Measurements from ENCODE around the gene PEX13.

DNA sequence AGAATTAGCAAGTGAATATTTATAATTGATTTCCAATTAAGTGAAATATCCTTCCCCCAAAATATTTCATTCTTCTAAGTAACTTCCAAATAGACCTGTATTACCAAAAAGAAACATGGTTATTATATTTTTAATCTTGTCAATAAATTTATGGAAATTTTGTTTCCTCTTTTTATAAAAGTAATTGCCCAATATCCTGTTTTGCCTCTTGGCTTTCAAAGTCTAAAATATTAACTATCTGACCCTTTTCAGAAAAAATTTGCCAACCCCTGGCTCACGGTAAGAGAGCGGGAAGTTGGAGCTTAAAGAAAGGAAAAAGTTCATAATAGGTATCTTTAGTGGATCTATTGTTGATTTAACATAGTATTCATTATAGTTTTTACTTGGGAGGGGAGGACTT, 27.7 kb downstream of the PEX13 start:
- TF ChIP-seq, protein P1, sequence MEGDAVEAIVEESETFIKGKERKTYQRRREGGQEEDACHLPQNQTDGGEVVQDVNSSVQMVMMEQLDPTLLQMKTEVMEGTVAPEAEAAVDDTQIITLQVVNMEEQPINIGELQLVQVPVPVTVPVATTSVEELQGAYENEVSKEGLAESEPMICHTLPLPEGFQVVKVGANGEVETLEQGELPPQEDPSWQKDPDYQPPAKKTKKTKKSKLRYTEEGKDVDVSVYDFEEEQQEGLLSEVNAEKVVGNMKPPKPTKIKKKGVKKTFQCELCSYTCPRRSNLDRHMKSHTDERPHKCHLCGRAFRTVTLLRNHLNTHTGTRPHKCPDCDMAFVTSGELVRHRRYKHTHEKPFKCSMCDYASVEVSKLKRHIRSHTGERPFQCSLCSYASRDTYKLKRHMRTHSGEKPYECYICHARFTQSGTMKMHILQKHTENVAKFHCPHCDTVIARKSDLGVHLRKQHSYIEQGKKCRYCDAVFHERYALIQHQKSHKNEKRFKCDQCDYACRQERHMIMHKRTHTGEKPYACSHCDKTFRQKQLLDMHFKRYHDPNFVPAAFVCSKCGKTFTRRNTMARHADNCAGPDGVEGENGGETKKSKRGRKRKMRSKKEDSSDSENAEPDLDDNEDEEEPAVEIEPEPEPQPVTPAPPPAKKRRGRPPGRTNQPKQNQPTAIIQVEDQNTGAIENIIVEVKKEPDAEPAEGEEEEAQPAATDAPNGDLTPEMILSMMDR (conservative IDR thresholded peaks at IDR 0.05; ENCODE audit: low read depth, low read length): no peak
- no peak for TF ChIP-seq POLR2A (IDR thresholded peaks at IDR 0.05; ENCODE audit: low read depth, low read length)
